HK-2 (cell line): Measurements from ENCODE around the gene NSUN2.
"Not testable (repeated sequence)": the region's sequence is repeated elsewhere in the genome, so short reads cannot be mapped to it uniquely, and the experiment has no call there.

Experiments used
- DNase-seq: peaks from one replicate; pipeline ENCODE4 v3.0.0-alpha.2; 2018; ENCODE audit not compliant: unreplicated experiment

Gene NSUN2

GRCh38 chr5:6583049-6583880, 49.6 kb downstream of the NSUN2 start:
- no peak for DNase-seq

DNA sequence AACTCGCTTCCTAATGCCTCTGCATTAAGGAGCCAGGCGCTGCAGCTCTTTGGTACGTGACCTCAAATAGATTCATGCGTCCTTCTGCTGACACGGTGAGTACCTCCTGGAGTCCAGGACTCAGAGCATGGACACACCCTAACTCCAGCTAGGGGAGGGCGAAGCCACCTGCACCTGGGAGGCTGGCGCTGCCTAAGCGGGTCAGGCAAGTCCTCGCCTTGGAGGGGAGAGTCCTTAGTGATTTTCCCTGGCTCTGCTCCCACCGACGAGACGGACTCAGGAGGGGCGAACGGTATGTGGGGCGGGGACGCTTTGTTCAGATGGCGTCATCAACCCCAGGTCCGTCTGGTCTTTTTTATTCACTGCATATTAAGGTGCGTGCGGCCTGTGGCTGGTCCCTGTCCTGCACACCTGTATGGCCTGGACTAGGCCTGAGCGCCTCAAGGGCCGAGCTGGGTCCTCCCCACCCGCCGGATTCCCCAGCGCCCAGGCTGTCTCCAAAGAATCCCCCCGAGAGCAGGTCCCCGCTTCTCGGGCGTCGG, 50.3 kb downstream of the NSUN2 start:
- DNase-seq = no peak

GRCh38 chr5:6581559-6582426, 51.1 kb downstream of the NSUN2 start:
- DNase-seq = no peak

- no peak for DNase-seq
Observed at GRCh38 chr5:6581090-6581489, 51.8 kb downstream of the NSUN2 start.

GRCh38 chr5:6579535-6579934, 53.3 kb downstream of the NSUN2 start:
- DNase-seq = no peak

DNA sequence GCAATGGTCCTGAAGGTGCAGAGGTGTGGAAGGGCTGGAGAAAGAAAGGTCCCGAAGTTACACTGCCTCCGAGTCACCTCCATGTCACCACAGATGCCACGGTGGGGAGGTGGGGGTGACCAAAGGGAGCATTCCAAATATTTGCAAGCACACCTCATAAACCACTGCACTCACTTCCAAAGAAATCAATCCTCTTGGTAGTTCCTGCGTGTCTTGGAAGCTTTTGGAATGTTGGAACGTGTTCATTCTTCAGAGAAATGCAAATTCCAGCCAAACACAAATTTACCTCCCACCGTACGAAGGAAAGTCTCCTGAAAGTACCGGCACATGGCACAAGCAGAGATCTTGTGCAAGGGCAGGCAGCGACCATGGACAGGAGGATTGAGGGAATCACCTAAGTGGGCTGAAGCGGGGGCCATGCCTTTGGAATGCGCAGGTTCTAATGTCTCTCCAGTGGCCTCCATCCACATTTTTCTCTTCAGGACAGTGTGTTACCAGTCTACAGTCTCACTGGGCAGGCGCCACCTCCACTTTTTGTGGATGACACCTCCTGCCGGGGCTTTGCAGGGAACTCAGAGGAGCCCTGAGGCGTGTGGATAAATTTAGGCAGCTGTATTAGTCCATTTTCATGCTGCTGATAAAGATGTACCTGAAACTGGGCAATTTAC, 54.0 kb downstream of the NSUN2 start:
- DNase-seq = no peak

DNA sequence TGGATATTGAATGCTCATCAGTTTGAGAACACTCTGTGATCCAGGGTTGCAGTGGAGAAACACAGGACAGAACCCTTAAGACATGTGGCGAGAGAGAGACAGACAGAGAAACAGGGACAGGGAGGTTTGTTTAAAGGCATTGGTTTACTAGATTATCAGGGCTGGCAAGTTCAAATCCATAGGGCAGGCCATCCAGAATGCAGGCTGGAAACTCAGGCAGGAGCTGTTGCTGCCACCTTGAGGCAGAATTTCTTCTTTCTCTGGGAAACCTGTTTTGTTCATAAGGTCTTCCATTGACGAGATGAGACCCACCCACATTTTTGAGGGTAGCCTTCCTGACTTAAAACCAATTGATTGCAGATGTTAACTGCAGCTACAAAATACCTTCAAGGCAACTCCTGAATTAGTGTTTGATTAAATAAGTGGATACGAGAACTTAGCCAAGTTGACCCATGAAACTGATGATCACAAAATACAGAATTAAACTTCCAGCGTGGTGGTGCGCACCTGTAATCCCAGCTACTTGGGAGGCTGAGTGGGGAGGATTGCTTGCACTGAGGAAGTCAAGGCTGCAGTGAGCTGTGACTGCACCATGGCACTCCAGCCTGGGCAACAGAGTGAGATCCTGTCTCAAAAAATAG, 55.9 kb downstream of the NSUN2 start:
- DNase-seq = no peak

GRCh38 chr5:6574537-6575245, 58.2 kb downstream of the NSUN2 start:
- no peak for DNase-seq

DNA sequence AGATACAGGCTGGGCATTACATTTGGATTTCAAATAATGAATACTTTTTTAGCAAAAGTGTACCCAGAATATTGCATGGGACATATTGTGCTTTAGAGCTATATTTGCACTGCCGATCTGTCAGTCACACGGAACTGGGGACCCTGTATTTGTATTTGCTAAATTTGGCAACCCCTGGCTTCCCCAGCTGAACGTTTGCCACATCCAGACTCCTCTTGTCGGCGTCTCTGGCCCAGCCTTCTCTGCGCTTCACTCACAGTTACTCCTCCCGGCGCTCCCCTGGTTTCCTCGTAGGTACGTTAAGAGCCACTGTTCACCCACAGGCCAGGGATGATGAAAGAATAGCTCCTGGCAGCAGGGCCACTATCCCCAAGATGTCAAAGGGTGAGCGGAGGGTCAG, 58.7 kb downstream of the NSUN2 start:
- no peak for DNase-seq

- no peak for DNase-seq
Observed at GRCh38 chr5:6573651-6574101, 59.2 kb downstream of the NSUN2 start.

- DNase-seq = no peak
Observed at GRCh38 chr5:6572825-6573380, 59.9 kb downstream of the NSUN2 start.

DNA sequence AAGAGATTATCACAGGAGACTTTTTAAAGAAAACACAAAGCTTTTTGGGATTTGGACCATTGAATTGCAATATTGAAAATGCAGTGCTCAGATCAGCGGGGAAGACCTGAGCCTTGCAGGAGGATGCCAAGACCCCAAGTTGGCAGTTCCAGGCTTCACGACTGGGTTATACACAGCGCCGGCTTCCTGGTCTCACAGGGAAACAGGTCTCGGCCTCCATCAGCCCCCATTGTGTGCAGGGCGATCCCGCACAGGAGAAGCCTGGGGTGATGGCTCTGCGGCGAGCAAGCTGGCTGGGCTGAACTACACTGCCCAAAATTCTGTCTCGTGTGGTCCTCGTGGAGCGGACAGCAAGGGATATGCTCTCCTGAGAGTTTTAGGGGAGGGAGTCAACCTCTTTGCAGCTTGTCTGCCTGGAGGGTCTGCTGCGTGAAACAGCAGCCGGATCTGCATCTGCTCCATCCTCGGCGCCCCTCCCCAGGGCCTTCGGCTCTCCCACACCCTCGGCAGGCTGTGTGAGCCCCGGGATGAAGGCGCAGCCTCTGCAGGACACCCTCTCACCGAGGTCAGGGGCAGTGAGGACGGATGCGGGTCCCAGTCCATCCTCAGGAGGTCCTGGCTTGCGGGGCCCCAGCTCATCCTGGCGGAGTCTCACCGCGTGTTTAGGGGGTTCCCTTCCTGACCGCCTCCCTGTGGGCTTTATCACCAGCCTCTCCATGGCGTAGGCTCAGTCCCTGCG, 60.6 kb downstream of the NSUN2 start:
- no peak for DNase-seq

- DNase-seq = not testable (repeated sequence)
Observed at GRCh38 chr5:6571607-6572006, 61.2 kb downstream of the NSUN2 start.

- no peak for DNase-seq
Observed at GRCh38 chr5:6570530-6570929, 62.3 kb downstream of the NSUN2 start.

GRCh38 chr5:6568889-6569288, 64.0 kb downstream of the NSUN2 start:
- DNase-seq = no peak

DNA sequence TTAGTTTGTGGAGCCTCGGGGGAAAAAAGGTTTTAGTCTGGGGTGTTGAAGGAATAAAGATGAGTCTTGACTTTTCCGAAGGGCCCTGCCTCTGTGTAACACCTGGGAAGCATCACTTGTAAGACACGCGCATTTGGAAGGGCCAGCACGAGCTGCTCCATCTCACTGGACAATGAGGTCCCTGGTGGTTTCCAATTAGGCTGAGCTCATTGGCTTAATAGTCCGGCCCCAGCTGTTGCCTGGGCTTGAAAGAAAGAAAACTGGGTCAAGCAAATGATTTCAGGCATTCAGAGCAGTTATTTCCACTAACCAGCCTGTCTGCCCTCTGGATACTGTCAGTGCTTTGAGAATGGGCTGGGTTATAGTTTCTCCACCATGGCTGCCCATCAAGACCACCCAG, 64.5 kb downstream of the NSUN2 start:
- DNase-seq = no peak

DNA sequence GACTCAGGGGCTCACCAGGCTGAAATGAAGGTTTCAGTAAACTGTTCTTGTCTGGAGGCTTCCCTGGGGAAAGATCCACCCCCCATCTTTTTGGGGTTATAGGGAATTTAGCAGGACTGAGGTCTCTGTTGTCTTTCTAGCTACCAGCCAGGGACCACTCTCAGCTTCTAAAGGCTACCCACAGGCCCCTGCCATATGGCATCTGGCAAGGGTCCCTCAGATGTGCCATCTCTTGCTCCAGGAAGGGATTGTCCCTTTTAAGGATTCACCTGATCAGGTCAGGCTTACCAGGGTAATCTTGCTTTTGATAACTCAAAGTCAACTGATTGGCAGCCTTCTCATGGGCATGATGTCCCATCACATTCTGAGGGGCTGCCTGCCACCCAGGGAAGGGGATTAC, 65.0 kb downstream of the NSUN2 start:
- DNase-seq = no peak

GRCh38 chr5:6567068-6567467, 65.8 kb downstream of the NSUN2 start:
- no peak for DNase-seq

DNA sequence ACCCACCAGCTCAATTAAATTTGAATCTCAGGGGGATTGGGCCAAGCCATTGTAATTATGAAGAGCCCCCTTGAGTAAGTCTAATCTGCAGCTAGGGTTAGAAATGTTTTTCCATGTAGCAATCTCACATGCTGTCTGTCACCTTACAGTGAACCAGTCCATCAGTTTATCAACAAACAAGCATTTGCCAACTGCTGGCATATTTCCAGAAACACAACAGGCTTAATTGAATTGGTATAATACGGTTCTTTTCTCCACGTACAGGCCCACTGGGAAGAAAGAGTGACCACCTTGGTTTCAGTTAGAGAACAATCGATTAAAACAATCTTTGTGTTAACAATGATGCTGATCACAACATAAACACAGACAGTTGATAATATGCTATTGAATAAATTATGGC, 67.4 kb downstream of the NSUN2 start:
- no peak for DNase-seq
